Ishikawa (cell line): ENCODE data around the gene SOCS3.

ENCODE experiments used
- CEBPB ChIP-seq: IDR thresholded peaks from 2 replicates; pipeline ENCODE4 v1.6.1; 2012
- CREB1 ChIP-seq: IDR thresholded peaks from 2 replicates; pipeline ENCODE4 v1.6.1; 2012; ENCODE audit warnings: low read depth
- EGR1 ChIP-seq: IDR thresholded peaks from 2 replicates; pipeline ENCODE4 v1.6.1; 2012
- EP300 ChIP-seq: IDR thresholded peaks from 2 replicates; pipeline ENCODE4 v1.6.1; 2012; ENCODE audit warnings: borderline replicate concordance
- FOXM1 ChIP-seq: IDR thresholded peaks from 2 replicates; pipeline ENCODE4 v1.6.1; 2012; ENCODE audit warnings: low read depth, borderline replicate concordance
- MAX ChIP-seq: IDR thresholded peaks from 2 replicates; pipeline ENCODE4 v1.6.1; 2012
- NFIC ChIP-seq: IDR thresholded peaks from 2 replicates; pipeline ENCODE4 v1.6.1; 2012
- REST ChIP-seq: IDR thresholded peaks from 2 replicates; pipeline ENCODE4 v1.6.1; 2012; ENCODE audit warnings: low read depth, mild to moderate bottlenecking
- TAF1 ChIP-seq: IDR thresholded peaks from 2 replicates; pipeline ENCODE4 v1.6.1; 2012; ENCODE audit warnings: low read depth, mild to moderate bottlenecking
- TCF12 ChIP-seq: IDR thresholded peaks from 2 replicates; pipeline ENCODE4 v1.6.1; 2012; ENCODE audit warnings: low read depth
- TEAD4 ChIP-seq: IDR thresholded peaks from 2 replicates; pipeline ENCODE4 v1.6.1; 2012
- USF1 ChIP-seq: IDR thresholded peaks from 2 replicates; pipeline ENCODE4 v1.6.1; 2012
- YY1 ChIP-seq: IDR thresholded peaks from 2 replicates; pipeline ENCODE4 v1.6.1; 2012; ENCODE audit warnings: low read depth
- ZBTB7A ChIP-seq: IDR thresholded peaks from 2 replicates; pipeline ENCODE4 v1.6.1; 2012; ENCODE audit warnings: low read depth

The SOCS3 gene

GRCh38 chr17:78358538-78359320 lies 1.1 kb downstream of the SOCS3 start:
- TF ChIP-seq TAF1 (no peak), USF1 (no peak), FOXM1 (no peak), CEBPB (no peak)

- TF ChIP-seq ZBTB7A (no peak), EP300 (no peak), FOXM1 (no peak)
These were observed 2.0 kb downstream of the SOCS3 start for GRCh38 chr17:78357672-78358537.

- TF ChIP-seq NFIC = 0 out of 2 replicates have a peak, but pooled peaks have one; percentile 19
- TF ChIP-seq CREB1 = no peak
- TF ChIP-seq FOXM1 = no peak
- no peak for TF ChIP-seq EP300
These were observed 2.7 kb downstream of the SOCS3 start for GRCh38 chr17:78357177-78357586.

- TF ChIP-seq TEAD4 (no peak), FOXM1 (no peak), REST (no peak), NFIC (no peak), USF1 (no peak), CREB1 (no peak), MAX (no peak), YY1 (no peak), ZBTB7A (no peak), EP300 (no peak)
These were observed 3.7 kb downstream of the SOCS3 start for GRCh38 chr17:78356101-78356713.

- TF ChIP-seq TAF1 = no peak
- no peak for TF ChIP-seq YY1
- no peak for TF ChIP-seq USF1
- TF ChIP-seq TEAD4 = no peak
- no peak for TF ChIP-seq REST
- no peak for TF ChIP-seq EGR1
- TF ChIP-seq TCF12 = no peak
- TF ChIP-seq EP300 = no peak
- no peak for TF ChIP-seq ZBTB7A
- no peak for TF ChIP-seq CEBPB
- no peak for TF ChIP-seq NFIC
- TF ChIP-seq MAX = no peak
These were observed 4.2 kb downstream of the SOCS3 start for GRCh38 chr17:78355701-78356100.
